Measurements from ENCODE around the gene BMF.
"Not testable (repeated sequence)": the region's sequence is repeated elsewhere in the genome, so short reads cannot be mapped to it uniquely, and the experiment has no call there.

The BMF gene

DNA sequence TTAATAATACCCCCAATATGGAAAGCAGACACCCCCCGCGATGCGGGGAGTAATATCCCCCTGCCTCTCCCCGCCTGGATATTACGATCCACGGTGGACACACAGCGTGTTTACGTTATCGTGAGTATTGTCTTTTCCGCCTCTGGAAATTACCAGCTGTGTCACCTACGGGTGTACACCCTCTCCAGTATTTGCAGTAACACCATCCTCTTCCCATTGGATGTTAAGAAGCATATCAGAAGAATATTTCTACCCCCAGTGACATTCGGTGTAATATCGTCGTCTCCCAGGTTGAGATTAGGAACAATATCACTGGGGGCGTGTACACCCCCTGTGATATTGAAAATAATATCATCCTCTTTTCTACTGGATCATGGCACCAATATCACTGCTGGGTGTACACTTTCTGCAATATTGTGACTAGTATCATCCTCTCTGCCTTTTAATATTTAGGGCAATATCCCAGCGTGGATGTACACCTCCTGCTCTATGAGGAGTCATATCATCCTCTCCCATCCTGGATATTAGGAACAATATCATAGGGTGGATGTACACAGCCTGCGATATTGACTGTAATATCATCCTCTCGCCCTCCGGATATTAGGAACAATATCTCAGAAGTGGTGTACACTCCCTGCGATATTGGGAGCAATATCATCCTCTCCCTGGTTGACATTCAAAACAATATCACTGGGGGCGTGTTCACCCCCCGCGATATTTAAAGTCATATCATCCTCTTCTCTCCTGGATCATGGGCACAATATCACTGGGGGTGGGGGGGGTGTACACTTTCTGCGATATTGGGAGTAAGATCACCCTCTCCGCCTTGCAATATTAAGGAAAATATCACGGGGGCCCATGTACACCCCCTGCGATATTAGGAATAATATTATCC lies 20.3 kb upstream of the BMF start:
- DNase-seq, result no peak

DNA sequence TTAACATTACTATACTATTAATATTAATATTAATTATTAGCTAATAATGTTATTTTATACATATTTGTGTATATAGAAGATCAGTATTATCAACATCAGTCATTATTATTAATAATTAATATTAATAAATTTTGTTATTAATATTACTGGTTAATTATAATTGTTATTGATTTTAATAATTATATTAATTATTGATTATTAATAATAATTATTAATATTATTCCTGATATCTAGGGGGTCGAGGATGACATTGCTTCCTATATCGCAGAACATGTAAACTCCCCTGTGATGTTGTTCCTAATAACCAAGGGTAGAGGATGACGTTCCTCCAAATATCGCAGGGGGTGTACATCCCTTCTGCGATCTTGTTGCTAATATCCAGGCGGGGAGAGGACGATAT lies 17.3 kb upstream of the BMF start:
- no peak for DNase-seq

DNA sequence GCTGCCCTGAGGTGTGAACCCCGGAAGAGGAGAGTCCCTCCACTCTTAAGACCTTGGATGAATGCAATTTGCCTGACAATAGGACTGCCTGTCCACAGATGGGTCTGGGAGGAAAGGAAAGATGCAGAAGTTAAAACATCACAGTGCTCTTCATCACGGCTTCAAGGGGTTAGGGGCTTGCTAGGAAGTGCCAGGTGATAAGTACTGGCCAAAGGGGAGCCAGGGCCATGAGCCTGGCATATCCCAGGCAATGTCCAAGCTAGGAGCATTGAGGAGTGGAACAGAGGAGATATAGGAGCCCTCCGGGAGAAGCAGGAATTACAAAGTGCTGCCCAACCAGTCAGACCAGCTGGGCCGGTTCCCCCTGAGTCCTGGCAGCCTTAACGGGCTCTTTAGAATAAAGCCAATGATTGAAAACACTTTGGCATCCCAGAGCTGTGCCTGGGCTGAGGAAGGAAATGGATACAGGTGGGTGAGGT lies 16.2 kb upstream of the BMF start:
- DNase-seq, result not testable (repeated sequence)

DNA sequence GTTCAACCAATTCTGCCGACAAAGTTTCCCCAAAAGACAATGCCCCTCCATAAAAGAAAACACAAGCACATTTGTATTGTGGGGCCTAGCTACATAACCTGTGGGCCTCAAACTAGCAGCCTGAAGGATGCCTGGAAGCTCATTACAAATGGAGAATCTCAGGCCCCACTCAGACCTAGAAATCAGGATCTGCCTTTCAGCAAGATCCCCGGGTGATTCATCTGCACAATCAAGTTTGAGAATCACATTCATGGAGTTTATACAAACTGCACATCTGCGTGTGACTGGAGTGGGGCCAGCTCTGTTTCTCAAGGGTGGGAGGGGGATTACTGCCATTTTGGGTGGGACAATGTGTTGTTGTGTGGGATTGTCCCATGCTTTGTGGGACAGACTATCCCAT lies 15.7 kb upstream of the BMF start:
- DNase-seq, result not testable (repeated sequence)

DNA sequence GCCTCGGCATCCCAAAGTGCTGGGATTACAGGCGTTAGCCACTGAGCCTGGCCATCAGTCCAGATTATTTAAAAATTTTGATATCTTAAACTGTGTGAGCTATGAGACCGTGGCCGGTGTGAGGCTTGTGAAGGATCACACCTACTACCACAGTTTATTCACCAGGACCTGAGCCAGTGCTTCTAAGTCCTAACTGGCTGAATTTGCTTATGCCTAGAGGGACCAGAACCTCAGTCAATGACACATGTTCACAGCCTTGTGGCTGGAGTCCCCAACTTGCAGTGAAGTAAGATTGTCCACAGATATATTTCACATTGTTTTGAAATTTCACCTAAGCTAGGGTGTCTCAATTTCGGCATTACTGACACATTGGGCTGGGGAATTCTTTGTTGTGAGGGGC lies 15.2 kb upstream of the BMF start:
- DNase-seq, result not testable (repeated sequence)

DNA sequence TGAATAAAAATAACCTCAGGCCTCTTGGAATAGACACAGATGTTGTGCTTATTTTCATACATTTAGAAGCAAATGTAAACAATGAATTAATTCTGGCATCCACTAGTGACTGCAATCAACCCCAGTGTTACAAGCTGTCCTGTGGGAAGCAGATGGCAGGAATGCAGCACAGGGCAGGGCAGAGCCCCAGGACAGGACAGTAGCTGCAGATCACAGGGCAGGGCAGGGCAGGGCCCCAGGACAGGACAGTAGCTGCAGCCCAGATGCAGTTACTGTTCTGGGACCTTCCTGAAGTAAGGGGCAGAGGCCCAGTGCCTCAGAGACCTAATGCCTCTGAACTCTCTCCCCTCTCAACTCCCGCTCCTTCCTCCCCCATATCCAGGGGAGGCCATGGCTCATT lies 14.3 kb upstream of the BMF start:
- not testable (repeated sequence) for DNase-seq

DNA sequence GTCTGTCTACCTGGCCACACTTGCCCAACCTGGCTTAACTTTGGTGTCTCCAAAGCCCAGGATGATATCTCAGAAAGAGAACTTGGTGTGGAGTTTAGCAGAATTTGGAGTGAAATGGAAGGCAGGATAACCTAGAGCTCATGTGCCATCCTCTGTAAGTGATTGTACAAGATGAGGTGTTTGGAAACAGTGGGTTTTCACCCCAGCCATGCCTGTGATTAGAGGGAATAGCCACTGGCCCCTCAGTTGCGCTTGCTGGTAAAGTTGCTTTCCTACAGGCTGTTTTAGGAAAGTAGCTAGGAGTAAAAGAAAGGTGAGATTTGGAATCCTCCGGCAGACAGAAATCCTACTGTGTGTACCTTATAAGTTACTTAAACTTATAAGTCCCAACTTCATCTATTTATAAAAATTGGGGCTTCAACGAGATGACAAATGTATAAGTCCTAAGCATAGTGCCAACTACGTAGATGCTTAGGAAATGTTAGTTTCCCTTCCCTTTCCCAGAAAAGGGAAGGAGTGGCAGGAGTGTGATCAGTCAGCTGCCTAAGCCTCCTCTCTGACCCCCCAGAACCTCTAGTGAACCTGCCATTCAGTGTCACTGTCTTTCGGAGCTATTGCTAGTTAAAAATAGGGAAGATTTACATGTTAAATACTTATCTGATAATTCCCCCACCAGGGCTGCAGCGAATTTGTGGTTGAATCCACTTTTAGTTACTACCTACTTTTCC lies 13.4 kb upstream of the BMF start:
- peak in 1 of 2 donors; percentile 9 for DNase-seq

DNA sequence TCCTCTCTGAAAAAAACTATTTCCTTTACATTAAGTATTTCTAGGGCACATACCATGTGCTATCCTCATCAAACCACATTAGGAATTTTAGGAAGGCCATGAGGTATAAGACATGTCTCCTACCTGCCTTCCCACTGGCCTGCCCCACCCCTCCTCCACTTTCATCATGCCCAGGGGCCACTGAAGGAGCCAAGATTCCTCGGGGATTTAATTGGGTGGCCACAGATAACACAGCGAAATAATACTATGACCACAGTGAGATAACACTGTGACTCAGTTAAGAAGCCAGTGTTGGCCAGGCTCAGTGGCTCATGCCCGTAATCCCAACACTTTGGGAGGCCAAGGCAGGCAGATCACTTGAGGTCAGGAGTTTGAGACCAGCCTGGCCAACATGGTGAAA lies 9.8 kb upstream of the BMF start:
- DNase-seq, result no peak

DNA sequence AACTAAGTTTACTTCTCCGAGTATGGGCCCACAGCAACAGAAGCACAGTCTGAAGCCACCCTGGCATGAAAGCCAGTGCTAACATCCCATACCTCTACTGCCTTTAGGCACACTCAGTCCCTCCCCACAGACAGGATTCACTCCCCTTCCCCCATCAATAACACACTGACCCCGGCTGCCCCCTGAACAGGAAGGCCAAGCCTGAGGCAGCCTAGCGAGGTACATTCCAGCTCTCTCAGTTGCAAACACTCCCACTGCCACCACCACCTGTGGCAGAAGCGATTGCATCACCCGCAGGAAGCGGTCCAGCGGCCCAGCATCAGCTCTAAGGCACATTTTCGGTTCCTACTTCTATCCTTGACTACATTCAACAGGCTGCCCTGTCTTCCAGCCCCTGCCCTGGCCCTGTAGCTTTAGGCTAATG lies 7.0 kb upstream of the BMF start:
- DNase-seq, result peak; percentile 39 to 71

DNA sequence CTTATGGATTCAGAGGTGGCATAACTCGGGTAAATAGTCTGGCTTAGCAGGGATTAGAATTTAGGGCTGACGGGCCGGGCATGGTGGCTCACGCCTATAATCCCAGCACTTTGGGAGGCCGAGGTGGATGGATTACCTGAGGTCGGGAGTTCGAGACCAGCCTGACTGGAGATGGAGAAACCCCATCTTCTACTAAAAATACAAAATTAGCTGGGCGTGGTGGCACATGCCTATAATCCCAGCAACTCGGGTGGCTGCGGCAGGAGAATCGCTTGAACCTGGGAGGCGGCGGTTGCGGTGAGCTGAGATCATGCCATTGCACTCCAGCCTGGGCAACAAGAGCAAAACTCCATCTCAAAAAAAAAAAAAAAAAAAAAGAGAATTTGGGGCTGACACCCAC lies 6.4 kb upstream of the BMF start:
- DNase-seq, result not testable (repeated sequence)

DNA sequence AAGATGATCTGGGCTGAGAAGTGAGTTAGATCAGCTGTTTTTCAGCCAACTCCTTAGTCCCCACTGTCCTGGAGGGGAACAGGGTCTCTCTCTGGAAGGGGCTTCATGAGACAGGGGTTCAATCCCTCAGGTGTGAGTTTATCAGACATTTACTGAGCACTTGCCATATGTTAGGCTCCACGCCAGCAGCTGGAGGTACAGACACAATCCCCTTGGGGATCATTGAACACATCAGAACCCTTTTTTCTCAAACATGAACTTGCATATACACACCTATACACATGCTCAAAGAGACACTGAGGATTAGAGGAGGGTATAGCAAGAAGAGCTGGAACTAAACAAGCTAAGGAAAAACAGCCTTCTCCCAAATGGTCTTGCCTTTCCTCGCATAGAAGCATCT lies 5.5 kb upstream of the BMF start:
- DNase-seq, result no peak

DNA sequence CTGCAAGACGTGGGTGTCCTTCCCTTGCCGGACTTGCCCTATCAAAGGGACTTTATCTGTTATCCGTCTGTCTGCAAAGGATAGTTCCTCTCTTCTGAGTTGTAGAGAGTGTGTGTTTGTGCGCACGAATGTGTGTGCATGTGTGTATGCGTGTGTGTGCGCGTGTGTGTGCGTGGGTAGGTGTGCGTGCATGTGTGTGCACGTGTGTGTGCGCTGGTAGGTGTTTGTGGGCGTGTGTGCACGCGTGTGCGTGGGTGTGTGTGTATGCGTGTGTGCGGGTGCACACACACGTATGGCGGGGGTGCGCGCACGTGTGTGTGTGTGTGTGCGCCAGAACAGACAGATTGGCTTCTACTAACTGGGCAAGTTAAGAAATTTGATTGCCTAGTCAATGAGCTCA lies 4.1 kb upstream of the BMF start:
- DNase-seq, result no peak

DNA sequence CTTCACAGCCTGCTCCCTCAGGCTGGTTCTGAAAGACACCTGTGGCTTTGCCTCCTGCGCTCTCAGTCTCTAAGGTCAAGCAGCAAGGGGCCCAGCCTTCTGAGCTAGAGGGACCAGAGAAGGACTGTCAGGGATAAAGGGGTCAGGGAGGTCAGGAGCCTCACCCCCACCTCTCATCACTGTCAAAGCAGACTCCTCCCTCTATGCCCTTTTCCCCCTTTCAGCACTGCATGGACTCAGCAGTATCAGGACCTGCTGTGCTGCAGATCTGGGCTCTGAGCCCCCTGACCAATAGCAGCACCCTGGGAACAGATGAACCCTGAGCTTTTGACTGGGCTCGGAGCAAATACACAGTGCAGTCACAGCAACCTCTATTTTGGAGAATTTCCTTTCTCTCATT lies 3.2 kb upstream of the BMF start:
- DNase-seq, result no peak

DNA sequence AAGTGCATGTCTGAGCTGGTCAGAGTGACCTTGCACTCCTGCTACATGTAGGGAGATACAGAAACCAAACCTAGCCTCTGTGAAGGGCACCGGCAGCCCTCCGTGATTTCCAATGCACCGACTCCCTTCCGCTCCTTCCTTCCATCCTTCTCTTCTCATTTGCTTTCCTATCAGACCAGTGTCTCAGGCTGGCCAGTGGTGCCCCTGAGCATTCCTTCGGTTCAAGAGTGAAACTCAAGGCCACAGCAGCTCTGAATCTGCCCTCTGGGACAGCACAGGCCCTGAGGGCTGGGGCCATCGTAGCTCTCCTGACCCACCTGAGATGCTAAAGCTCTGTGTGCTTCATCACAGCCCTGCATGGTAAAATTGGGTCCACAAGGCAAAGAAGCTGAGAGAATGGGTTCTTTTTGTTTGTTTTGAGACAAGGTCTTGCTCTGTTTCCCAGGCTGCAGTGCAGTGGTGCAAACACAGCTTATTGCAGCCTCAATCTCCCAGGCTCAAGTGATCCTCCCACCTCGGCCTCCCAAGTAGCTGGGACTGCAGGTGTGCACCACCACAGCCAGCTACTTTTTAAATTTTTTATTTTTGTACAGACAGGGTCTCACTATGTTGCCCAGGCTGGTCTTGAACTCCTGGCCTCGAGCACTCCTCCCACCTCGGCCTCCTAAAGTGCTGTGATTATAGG lies 2.3 kb upstream of the BMF start:
- no peak for DNase-seq

DNA sequence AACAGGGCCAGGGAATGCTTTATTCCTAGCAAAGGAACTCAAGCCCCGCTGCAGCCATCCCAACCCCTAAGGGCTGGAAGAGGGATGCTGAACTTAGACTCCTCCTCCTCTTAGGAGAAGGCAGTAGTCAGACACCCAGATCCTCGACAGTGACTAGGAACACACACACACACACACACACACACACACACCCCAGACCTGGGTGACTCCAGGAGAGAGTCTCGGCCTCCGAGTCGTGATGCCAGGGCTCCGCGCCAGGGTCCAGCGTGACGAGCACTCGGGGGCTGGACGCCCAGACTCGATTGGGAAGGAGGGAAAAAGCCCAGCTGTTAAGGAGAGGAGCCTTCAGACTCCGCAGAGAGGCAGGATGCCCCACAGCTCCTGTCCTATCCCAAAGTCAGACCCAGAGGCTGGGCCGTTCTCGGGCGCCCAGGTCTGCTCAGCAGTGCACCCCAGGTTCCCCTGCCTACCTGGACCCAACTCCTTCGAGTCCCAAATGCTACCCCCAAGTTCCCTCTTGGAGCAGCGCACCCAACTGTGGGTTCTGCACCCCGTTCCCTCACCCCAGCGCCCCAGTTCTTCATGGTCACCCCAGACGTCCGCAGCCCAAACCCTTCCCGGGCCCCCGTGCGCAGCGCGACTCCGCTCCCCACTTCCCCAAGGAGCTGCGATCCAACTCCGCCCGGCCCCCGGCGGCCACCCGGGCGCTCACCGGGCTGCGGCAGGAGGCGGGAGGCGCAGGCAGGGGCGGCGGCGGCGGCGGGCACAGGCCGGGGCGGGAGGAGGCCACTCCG lies 421 bp downstream of the BMF start:
- DNase-seq, result no peak

DNA sequence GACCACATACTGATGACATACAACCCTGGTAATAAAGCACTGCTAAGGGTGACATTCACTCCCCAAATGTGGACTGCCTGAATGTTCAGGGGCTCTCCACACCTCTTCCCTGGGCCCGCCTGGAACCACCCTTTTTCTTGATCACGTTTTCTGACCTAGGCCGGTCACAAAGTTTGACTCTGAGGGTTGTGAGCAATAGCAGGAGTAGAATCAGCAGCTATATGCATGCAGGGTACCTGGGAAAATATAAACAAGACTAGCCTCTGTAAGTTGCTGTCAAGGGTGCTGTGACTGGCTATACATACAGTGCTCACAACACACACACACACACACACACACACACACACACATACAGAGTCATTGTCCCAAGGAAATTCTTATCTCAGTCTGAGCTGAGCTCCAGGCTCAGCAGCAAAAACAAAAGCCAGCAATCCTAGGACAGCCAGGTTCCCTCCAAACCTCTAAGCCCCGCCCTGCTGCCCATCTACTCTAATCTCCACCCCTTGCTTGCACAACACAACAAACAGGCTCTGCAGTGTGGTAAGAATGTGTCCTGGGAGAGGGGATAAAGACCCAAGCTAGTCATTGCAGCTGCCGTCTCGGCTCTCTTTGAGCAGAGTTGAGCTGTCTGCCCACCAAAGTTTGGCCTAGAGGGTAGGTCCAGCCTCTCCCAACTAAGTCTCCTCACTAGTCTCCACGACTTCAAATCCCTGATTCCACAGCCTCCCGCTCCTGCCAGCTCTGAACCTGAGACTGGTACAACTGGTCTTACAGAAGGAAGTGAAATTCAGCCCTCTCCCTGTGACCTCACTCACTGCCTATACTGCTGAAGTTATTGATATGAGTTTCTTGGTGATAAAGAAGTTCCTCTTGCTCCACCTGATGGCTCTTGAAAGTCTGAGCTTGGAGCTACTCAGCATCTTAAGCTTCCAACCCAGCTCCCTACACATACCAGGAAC lies 2.2 kb downstream of the BMF start:
- DNase-seq, result peak in 1 of 2 donors; percentile 59

DNA sequence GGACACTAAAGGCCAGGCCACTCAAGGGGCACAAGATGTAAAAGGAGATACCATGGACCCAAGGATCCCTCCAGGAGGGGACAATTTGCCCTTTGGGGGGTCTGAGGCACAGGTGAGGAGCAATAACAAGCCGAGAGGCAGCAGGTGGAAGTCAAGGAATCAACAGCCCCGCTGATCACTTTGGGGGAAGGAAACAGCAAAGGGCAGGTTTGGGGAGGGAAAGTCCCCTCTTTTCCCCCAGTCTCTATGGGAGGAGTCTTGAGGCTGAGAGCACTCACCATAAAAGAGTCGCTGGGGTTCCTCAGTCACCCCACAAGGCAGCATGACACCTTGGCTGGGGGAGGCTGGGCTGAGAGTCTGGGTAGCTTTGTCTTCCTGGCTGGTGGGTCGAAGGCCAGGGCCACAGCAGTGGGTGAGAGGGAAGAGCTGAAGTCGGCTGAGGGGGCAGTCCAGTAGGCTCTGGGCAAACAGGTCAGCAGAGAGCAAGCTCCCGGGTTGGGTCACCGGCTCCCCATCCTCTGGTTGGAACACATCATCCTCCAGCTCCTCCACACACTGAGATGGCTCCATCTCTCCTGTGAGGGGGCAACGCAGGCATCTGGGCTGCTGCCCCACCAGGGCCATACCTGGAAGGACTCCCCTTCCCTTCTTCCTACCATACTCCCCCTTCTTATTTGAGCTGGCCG lies 3.0 kb downstream of the BMF start:
- DNase-seq, result peak; percentile 64 to 66

DNA sequence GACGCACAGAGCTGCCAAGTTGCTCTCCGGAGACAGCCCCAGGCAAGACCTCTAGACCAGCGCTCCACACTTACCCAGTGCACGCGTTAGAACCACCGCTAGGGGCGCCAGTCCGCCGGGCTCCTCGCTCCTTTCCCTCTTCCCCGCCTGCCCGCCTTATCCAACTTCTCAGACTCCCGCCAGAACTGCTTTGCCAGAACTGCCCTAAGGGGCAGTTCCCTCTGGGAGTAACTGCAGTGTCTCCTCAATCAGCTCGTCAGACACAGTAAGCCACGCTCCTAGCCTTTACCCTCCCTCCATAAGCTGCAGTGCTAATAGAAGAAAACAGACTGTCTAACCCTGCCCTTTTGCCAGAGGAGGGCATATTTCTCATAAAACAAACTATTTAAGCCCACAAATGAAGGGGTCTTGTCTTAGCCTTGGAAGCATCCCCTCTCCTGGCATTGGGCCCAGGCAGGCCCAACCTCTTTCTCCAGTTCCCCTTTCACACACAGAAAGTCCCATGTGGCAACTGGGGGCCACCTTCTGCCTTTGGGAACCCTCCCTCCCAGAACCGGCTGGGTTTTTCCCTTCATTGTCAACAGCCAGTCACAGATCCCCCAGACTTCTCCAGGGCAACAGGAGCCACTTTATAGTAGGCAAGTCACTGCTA lies 3.7 kb downstream of the BMF start:
- peak; percentile 72 to 80 for DNase-seq

DNA sequence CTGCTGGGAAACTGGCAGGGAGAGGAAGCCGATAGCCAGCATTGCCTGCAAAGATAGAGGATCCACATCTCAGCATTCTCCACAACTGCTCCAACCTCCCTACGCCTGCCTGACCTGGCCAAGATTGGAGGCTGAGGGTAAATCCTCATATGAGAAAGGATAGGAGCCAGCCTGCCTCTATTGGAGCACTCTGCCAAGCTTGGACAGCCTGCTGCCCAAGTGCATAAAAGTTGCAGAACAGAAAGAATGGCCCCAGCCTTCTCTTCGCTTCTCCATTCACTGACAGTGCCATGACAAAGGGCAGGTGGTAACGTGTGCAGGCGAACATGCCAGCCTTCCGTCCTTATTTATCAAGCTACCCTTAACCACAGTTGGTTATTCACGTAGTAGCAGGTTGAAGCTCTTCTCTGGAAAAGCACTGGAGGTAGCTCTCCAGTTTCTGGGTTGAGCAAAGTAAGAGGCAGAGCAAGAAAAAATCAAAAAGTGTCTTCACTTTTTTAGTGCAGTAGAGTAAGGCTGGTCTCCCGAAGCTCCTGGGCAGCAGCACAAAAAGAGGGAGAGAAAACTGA lies 4.3 kb downstream of the BMF start:
- DNase-seq, result no peak

DNA sequence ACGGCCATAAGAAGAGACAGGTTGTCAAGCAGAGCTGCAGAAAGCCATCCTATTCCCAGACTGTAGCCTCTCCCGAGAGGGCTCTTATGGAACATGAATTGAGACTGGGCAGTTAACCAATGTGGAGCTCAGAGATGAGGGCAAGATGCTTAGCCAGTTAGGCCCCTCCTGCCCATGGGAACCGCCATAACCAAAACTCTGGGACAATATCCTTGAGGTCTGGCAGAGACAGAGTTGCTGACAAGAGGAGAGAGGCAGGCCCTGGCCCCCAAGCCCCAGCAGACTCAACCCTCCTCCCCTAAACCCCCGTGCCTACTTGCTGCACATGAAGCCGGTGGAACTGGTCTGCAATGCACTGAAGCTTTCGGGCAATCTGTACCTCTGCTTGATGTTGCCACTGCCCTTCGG lies 4.8 kb downstream of the BMF start:
- no peak for DNase-seq

All from CD4-positive, alpha-beta T cell treated with Interferon alpha-2 for 1 hour (primary cell).